ENCODE measurements around the gene SLC19A3.
"Not testable (repeated sequence)": the region's sequence is repeated elsewhere in the genome, so short reads cannot be mapped to it uniquely, and the experiment has no call there.

Gene SLC19A3

DNA sequence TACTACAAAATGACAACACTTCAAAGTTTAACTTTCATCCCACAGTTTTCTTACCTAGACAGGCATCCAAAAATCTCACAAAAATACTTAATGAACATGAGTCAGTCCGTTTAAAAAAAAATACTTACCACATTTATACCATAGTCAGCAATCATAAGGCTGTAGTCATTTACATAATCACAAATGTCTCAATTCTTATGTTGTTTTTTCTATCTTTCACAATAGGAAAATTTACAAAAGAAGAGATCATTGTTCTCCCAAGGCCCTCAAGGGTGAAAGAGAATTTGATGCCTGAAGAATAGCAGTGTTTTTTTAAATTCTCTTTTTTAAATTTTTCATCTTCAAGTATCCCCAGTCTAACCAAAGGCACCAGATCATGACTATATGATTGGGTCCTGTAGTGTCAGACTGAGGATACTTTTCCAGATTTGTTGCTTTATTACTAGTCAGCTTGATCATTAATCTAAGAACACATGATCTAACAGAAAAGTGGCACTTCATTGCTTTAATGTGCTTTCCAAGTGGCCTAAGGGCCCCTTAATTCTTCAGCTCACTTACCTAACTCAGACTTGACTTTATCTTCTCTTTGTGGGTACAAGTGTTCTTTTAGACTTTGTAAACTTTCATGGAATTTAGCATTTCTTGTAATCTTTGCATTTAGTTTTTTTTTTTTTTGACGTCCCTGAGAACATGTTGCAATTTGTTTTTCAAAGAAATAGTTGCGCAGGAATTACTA is 46.5 kb downstream of the SLC19A3 start:
- H3K9me3 Mint-ChIP-seq = no peaks in the 10 kb centered on the region
- H3K4me3 Mint-ChIP-seq = no peak overlapping the region

DNA sequence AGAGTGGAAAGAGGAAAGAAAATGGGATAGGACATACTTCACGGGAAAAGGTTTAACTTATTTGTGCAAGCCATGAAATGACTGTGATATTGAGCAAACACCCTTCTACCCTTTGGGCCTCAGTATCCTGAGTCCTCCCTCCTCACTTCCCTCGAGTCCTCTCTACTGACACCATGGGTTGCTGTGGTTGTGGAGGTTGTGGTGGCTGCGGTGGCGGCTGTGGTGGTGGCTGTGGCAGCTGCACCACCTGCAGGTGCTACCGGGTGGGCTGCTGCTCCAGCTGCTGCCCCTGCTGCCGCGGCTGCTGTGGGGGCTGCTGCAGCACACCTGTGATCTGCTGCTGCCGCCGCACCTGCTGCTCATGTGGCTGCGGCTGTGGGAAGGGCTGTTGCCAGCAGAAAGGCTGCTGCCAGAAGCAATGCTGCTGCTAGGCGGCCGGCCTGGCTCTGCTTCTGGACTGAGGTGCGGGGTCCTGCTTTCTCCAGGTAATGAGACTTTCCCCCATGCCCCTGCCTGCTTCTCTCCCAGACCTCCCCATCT is 51.1 kb downstream of the SLC19A3 start, which contains the start of gene SCYGR5:
SCYGR5 (plus strand) TSS at position 174 of the 540 bp plus-strand sequence; CDS start at position 174, 0 bp downstream.
- H3K36me3 Mint-ChIP-seq (ENCODE audit: low read depth); H3K4me3 Mint-ChIP-seq; H3K9me3 Mint-ChIP-seq; H3K4me1 Mint-ChIP-seq (ENCODE audit: low read depth); H3K27me3 Mint-ChIP-seq; H3K27ac Mint-ChIP-seq: not testable (repeated sequence)

More for the DNA sequence above, 46.5 kb downstream of the SLC19A3 start:
- Mint-ChIP-seq H3K27ac (no peak overlapping the region), H3K27me3 (peaks cover 3% of the 10 kb centered on the region), H3K4me1 (ENCODE audit: low read depth) (no peaks in the 10 kb centered on the region), H3K36me3 (ENCODE audit: low read depth) (no peaks in the 10 kb centered on the region)

DNA sequence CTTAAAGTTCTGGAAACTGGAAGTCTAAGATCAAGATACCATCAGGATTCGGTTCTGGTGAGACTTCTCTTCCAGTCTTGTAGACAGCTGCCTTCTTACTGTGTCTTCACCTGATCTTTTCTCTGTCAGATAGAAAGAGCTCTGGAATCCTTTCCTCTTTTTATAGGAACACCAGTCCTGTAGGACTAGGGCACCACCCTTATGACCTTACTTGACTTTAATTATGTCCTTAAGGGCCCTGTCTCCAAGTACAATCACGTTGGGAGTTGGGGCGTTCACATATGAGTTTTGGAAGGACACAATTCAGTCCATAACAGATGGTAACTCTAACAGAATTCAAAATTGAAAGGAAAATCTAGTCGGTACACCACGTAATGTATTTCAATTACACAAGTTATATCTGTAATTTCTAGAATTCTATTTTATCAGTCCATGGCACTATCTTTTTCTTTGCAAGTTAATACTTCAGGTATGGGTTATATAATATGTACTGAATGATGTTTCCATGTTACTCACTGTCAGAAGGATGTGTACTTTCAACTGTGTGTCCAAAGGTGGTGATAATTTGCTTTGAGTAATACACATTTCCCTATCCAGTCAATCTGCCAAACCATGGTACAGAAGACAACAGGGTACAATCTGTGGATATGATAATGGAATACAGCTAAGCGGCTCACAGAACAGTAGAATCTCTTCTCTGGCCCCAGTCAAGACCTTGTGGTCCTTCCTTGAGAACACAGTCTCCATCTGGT is 52.5 kb downstream of the SLC19A3 start:
- H3K4me1 Mint-ChIP-seq (ENCODE audit: low read depth) = no peaks in the 10 kb centered on the region
- peaks cover 3% of the 10 kb centered on the region for H3K27me3 Mint-ChIP-seq
- H3K9me3 Mint-ChIP-seq = no peaks in the 10 kb centered on the region
- H3K27ac Mint-ChIP-seq = no peak overlapping the region
- no peak overlapping the region for H3K4me3 Mint-ChIP-seq
- no peaks in the 10 kb centered on the region for H3K36me3 Mint-ChIP-seq (ENCODE audit: low read depth)

DNA sequence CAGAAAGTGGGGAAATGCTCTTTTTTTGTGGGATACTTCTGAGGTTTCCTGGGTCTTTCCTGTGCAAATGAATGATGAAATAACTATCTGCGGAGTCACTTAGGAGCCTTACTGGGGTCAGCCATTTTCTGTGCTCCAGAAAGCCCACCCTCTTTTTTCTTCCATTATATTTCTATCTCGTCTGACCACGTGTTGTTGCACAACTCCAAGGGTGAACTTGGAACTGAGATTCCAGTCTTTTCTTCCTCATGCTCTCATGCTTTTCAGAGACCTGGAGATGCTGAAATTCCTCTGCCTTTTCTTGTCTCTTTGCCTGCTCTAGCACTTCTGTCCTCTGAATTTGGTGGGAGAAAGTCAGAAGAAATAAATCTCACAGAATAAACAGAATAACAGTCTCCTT is 56.0 kb downstream of the SLC19A3 start:
- no peak overlapping the region for H3K4me3 Mint-ChIP-seq
- no peak overlapping the region for H3K27ac Mint-ChIP-seq
- H3K4me1 Mint-ChIP-seq (ENCODE audit: low read depth) = no peaks in the 10 kb centered on the region
- no peaks in the 10 kb centered on the region for H3K36me3 Mint-ChIP-seq (ENCODE audit: low read depth)
- H3K27me3 Mint-ChIP-seq = peaks cover 3% of the 10 kb centered on the region
- H3K9me3 Mint-ChIP-seq = no peaks in the 10 kb centered on the region

DNA sequence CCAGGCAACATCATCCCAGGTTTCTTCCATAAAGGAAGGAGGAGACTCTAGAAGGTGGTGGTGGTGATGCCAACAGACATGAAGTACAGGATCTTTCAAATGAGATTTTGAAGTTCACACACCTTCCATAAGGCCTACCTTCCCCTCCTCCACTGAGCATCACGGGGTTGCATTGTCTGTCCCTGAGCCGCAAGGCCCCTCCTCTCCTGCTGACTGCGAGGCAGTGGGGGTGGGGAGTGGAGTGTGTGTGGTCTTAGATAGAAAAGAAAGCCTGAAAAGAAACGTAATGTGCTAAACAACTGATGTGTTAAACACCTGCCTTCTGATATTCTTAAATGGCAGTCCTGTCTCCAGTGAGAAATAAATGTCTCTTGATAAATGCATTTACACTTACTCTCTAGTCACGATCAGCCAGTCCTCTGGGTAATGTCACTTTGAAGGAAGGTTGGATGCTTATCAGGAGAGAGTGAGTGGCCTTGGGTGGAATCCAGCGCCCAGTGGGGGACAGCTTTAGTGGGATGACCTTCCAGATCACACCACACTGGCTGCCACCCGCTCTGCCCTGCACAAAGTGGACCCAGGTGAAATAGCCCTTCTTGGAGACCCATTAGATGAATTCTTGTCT is 56.7 kb downstream of the SLC19A3 start:
- H3K36me3 Mint-ChIP-seq (ENCODE audit: low read depth) = no peaks in the 10 kb centered on the region
- H3K27me3 Mint-ChIP-seq = peaks cover 3% of the 10 kb centered on the region
- no peak overlapping the region for H3K4me3 Mint-ChIP-seq
- no peaks in the 10 kb centered on the region for H3K9me3 Mint-ChIP-seq
- no peak overlapping the region for H3K27ac Mint-ChIP-seq
- no peaks in the 10 kb centered on the region for H3K4me1 Mint-ChIP-seq (ENCODE audit: low read depth)

DNA sequence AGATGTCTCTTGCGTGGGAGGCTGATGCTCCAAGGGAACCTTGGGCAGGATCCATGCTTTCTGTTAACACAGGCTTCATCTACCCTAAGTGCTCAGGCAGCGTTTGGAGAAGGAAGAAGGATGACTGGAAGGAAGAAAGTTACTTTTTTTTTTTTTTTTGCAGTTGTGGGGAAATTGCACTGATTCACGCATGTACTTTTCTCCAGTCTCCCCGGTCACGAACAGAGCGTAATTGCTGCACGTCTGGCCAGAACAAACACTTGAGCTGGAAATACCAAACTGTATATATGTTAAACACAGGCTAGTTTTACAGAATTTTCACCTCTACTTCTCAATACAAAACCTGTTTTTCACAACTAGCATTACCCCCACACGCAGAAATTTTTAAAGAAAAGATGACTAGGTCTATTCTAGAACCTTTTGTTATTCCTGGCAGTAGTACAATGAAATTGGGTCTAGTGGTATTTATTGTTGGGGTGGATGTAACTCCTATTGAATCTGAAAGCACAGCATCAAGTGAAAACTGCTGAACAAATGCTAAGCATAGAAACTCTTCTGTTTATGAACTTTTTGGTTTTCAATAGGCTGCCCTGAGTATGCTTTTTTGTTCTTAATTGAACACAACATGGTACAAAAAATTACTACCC is 60.5 kb downstream of the SLC19A3 start:
- Mint-ChIP-seq H3K27ac (no peak overlapping the region), H3K9me3 (no peaks in the 10 kb centered on the region), H3K27me3 (peaks cover 3% of the 10 kb centered on the region), H3K36me3 (ENCODE audit: low read depth) (no peaks in the 10 kb centered on the region), H3K4me1 (ENCODE audit: low read depth) (peaks cover 4% of the 10 kb centered on the region), H3K4me3 (no peak overlapping the region)

DNA sequence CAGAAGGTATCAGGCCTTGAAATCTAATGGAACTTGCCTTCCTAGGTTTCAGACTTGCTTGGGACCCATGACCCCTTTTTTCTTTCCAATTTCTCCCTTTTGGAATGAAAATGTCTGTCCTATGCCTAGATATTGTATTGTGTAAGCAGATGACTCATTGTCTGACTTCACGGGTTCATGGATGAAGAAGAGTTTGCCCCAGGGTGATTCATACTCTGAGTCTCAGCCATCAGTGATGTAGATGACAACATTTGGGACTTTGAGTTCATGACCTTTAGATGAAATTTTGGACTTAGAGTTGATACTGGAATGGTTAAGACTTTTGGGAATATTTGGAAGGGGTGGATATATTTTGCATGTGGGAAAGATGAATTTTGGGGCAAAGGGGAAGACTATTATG is 62.4 kb downstream of the SLC19A3 start:
- H3K9me3 Mint-ChIP-seq = no peaks in the 10 kb centered on the region
- H3K27me3 Mint-ChIP-seq = peaks cover 10% of the 10 kb centered on the region
- peaks cover 4% of the 10 kb centered on the region for H3K4me1 Mint-ChIP-seq (ENCODE audit: low read depth)
- no peaks in the 10 kb centered on the region for H3K36me3 Mint-ChIP-seq (ENCODE audit: low read depth)
- no peak overlapping the region for H3K4me3 Mint-ChIP-seq
- no peak overlapping the region for H3K27ac Mint-ChIP-seq

DNA sequence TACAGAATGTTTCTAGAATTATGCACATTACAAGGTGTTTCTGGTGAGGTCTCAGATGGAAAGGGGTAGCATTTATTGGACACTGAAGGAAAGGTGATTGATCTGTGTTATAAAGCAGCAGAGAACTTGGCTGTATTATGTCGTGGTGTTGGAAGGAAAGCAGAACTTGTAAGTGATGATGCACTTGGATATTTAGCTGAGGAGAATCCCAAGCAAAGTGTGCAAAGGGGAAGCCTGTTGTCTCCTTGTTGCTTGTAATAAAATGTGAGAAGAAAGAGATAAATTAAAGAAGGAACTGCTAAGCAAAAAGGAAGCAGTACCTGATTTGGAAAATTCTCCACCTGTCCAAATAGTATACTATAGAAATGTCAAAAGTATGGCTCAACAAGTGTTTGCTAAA is 63.4 kb downstream of the SLC19A3 start:
- peaks cover 10% of the 10 kb centered on the region for H3K27me3 Mint-ChIP-seq
- no peak overlapping the region for H3K4me3 Mint-ChIP-seq
- H3K27ac Mint-ChIP-seq = no peak overlapping the region
- H3K4me1 Mint-ChIP-seq (ENCODE audit: low read depth) = peaks cover 4% of the 10 kb centered on the region
- no peaks in the 10 kb centered on the region for H3K36me3 Mint-ChIP-seq (ENCODE audit: low read depth)
- no peaks in the 10 kb centered on the region for H3K9me3 Mint-ChIP-seq

DNA sequence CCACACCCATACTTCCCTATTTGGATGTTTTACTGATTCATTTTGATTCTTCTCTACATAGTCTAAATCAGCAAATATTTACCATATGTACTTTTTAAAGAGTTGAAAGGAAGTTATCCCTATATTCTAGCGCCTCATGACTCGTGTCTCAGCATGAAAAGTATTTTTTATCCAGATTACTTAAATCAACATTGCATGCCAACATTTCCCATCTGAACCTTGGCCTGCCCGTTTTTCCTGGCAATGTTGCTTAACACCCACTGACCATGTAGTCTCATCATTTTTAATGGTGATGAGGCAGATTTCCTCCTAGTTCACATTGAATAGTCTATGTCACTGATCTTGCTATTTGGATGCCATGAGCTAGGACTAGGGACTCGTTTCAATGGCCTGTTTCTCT is 64.4 kb downstream of the SLC19A3 start:
- H3K36me3 Mint-ChIP-seq (ENCODE audit: low read depth) = no peaks in the 10 kb centered on the region
- no peak overlapping the region for H3K4me3 Mint-ChIP-seq
- no peak overlapping the region for H3K27ac Mint-ChIP-seq
- peaks cover 4% of the 10 kb centered on the region for H3K4me1 Mint-ChIP-seq (ENCODE audit: low read depth)
- no peaks in the 10 kb centered on the region for H3K9me3 Mint-ChIP-seq
- H3K27me3 Mint-ChIP-seq = peaks cover 10% of the 10 kb centered on the region

DNA sequence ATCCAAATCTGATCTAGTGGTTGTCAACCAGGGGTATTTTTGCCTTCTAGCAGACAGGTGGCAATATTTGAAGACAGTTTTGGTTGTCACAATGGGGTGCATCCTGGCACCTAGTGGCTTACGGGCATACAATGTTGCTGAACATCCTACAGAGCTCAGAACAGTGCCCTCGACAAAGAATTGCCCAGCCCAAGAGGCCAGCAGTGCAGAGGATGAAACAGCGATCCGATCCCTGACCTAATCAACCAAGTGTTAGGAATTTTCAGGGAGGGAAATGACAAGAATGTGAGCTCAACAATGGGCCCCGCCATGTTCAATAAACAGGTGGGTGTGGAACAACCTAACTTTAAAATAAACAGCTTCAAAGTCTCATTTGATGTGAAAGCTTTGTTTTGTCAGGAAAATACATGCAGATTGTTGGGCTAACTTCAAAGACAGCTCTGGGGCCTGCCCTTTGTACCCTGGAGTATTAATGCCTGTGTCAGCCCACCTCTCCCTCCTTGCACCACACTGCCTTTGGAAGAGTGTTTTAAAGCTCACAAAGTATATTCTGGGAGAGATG is 73.8 kb downstream of the SLC19A3 start:
- Mint-ChIP-seq H3K4me3 (no peak overlapping the region), H3K27ac (no peak overlapping the region), H3K36me3 (ENCODE audit: low read depth) (no peaks in the 10 kb centered on the region), H3K9me3 (no peaks in the 10 kb centered on the region), H3K4me1 (ENCODE audit: low read depth) (no peaks in the 10 kb centered on the region), H3K27me3 (peaks cover 6% of the 10 kb centered on the region)

DNA sequence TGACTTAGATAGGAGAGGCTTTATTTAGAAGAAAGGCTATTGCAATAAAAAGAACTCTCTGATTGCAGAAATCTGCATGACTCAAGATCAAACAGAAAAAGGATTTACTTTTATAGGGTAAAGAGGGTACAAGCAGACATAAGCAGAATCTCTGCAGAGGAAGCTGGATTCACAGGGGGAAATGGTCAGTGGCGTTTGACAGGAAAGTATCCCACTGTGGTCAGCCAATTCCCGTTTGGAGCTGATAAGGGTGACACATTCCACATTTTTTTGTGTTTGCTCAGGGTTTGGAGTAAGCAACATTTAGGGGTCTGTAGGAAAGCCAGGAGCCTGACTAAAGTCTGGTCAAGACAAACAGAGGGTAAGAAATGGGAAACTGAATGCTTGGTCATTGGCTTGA is 75.2 kb downstream of the SLC19A3 start:
- Mint-ChIP-seq H3K4me3 (no peak overlapping the region), H3K4me1 (ENCODE audit: low read depth) (no peaks in the 10 kb centered on the region), H3K27ac (no peak overlapping the region), H3K27me3 (peaks cover 6% of the 10 kb centered on the region), H3K9me3 (no peaks in the 10 kb centered on the region), H3K36me3 (ENCODE audit: low read depth) (no peaks in the 10 kb centered on the region)

DNA sequence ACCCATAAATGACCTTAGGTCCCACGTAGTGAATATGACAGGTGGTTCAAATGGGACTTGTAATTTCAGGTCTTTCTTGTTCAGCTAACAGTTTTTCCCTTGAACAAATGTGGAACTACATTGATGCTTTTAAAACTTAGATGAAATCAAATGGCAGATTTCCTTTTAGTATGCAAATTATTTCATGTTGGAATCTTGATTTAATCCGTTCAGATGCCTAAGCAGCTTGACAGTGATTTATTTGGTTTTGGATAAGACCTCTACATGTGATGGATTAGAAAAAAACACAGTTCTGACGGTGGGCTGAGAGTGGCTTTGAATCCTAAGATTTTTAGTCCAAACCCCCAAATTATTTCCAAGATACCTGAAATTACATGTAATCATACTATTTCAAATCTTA is 83.6 kb downstream of the SLC19A3 start:
- Mint-ChIP-seq H3K4me1 (ENCODE audit: low read depth) (no peaks in the 10 kb centered on the region), H3K4me3 (no peak overlapping the region), H3K27ac (no peak overlapping the region), H3K9me3 (no peaks in the 10 kb centered on the region), H3K27me3 (peaks cover 30% of the 10 kb centered on the region), H3K36me3 (ENCODE audit: low read depth) (no peaks in the 10 kb centered on the region)

All from stimulated activated naive CD8-positive, alpha-beta T cell treated with anti-CD3 and anti-CD28 coated beads, Interleukin-15, Interleukin-2, amounts not matched to agents 100 ng/mL and 50 ng/mL, for 24 hours (primary cell).